K562 (cell line): Measurements from ENCODE around the gene RITA1. TPM values are rescaled to one million over a fixed set of nuclear protein-coding genes. Genes with fewer than 3 reads are reported as not detected.
A peak's percentile ranks its signal among the peaks of the same experiment; 100 is the strongest.

ENCODE experiments used
- CBX2 ChIP-seq: fragments of 200-600 bp; sonication (generic); IDR thresholded peaks from one replicate; pipeline ENCODE4 v1.6.1; 2012; ENCODE audit warnings: mild to moderate bottlenecking, low read length, inconsistent platforms; ENCODE audit not compliant: insufficient read depth, poor library complexity, severe bottlenecking
- CSDE1 ChIP-seq, 2 experiments: fragments of 450-650 bp; IDR thresholded peaks; 2 replicates each; pipeline ENCODE4 v1.6.1; 2016; ENCODE audit warnings: mild to moderate bottlenecking in 1 of 2
- FOXJ3 ChIP-seq: sonication (generic); formaldehyde crosslinking; IDR thresholded peaks from 2 replicates; pipeline ENCODE4 v1.4.0; 2020; ENCODE audit warnings: mild to moderate bottlenecking, missing genetic modification reagents
- GATA2 ChIP-seq: sonication (generic); formaldehyde crosslinking; IDR thresholded peaks from 2 replicates; pipeline ENCODE4 v1.4.0; 2020; ENCODE audit warnings: mild to moderate bottlenecking, missing genetic modification reagents
- JUN ChIP-seq, 2 experiments: sonication (generic) in 1 of 2; formaldehyde crosslinking in 1 of 2; IDR thresholded peaks; 2 replicates each; pipeline versions ENCODE4 v1.6.1 to v1.8.0; 2012 to 2022; ENCODE audit warnings: borderline replicate concordance in 2 of 2, mild to moderate bottlenecking in 2 of 2, improper control_type of control experiment in 1 of 2, low read depth in 1 of 2, low read length in 1 of 2, missing genetic modification reagents in 1 of 2
- KAT7 ChIP-seq: sonication (generic); formaldehyde crosslinking; IDR thresholded peaks from 2 replicates; pipeline ENCODE4 v1.8.0; 2022; ENCODE audit warnings: missing genetic modification reagents, mild to moderate bottlenecking, borderline replicate concordance
- KLF1 ChIP-seq: fragments of 450-650 bp; IDR thresholded peaks from 2 replicates; pipeline ENCODE4 v1.6.1; 2016; ENCODE audit warnings: missing genetic modification characterization, missing compliant biosample characterization
- NELFE ChIP-seq: IDR thresholded peaks from 2 replicates; pipeline ENCODE4 v1.6.1; 2011; ENCODE audit warnings: mild to moderate bottlenecking; ENCODE audit not compliant: insufficient read depth, insufficient read length
- RBM22 ChIP-seq: fragments of 200-400 bp; formaldehyde crosslinking; IDR thresholded peaks from 2 replicates; pipeline ENCODE4 v1.6.1; 2018; ENCODE audit warnings: low read length, low read depth; ENCODE audit not compliant: poor library complexity, severe bottlenecking
- SMARCB1 ChIP-seq: IDR thresholded peaks from 2 replicates; pipeline ENCODE4 v1.6.1; 2011; ENCODE audit warnings: improper control_type of control experiment, low read depth; ENCODE audit not compliant: insufficient read length
- ZNF134 ChIP-seq: fragments of 250-450 bp; sonication (Bioruptor Pico); conservative IDR thresholded peaks from 2 replicates; pipeline ENCODE4 v1.4.0; 2020
- ZNF316 ChIP-seq: fragments of 450-650 bp; IDR thresholded peaks from 2 replicates; pipeline ENCODE4 v1.6.1; 2016
- ZNF408 ChIP-seq: fragments of 250-450 bp; sonication (Bioruptor Pico); IDR thresholded peaks from 2 replicates; pipeline ENCODE4 v1.4.0; 2020; ENCODE audit warnings: low read depth, mild to moderate bottlenecking, moderate library complexity
- ZNF41 ChIP-seq: fragments of 250-450 bp; sonication (Bioruptor Pico); conservative IDR thresholded peaks from 2 replicates; pipeline ENCODE4 v1.4.0; 2020; ENCODE audit warnings: mild to moderate bottlenecking
- polyA plus RNA-seq, 8 experiments: library from polyadenylated mRNA; depleted of rRNA in 4 of 8; stranded (reverse) in 5 of 8; unstranded in 3 of 8; fragments of >200 nt; fragmentation: Nextera tagmentation in 2 of 8; fragmentation: Illumina TruSeq in 1 of 8; extraction: Ambion mirVana in 2 of 8; extraction: Trizol in 1 of 8; gene quantifications; 2 replicates each; pipeline versions ENCODE4 v1.2.1 to v1.2.3, GENCODE V29; 2011 to 2014; ENCODE audit warnings: inconsistent platforms in 1 of 8, missing spikeins in 1 of 8
- total RNA-seq, 7 experiments: library from RNA; depleted of rRNA in 6 of 7; stranded (reverse); fragments of >200 nt in 6 of 7; fragmentation: Illumina TruSeq in 2 of 7; extraction: Trizol in 2 of 7; gene quantifications; 2 replicates each; pipeline versions ENCODE4 v1.2.1 to v1.2.3, GENCODE V29; 2011 to 2021; ENCODE audit warnings: low replicate concordance in 1 of 7
- TF ChIP-seq, protein P1 (sequence below): fragments of 250-450 bp; sonication (Bioruptor Pico); IDR thresholded peaks from 2 replicates; pipeline ENCODE4 v1.5.0; 2020; ENCODE audit warnings: mild to moderate bottlenecking
- TF ChIP-seq, protein P2 (sequence below): sonication (generic); formaldehyde crosslinking; IDR thresholded peaks from 2 replicates; pipeline ENCODE4 v1.8.1; 2023; ENCODE audit warnings: mild to moderate bottlenecking, missing genetic modification reagents, moderate library complexity
- TF ChIP-seq, protein P3 (sequence below), 2 experiments: IDR thresholded peaks; 2 replicates each; pipeline ENCODE4 v1.6.1; 2012; ENCODE audit warnings: improper control_type of control experiment in 2 of 2, low read depth in 2 of 2, low read length in 2 of 2, borderline replicate concordance in 1 of 2
- TF ChIP-seq, protein P4 (sequence below): fragments of 450-650 bp; IDR thresholded peaks from 2 replicates; pipeline ENCODE4 v1.6.1; 2016; ENCODE audit warnings: missing biosample characterization, missing genetic modification characterization
- TF ChIP-seq, protein P5 (sequence below): fragments of 450-650 bp; formaldehyde crosslinking; IDR thresholded peaks from 2 replicates; pipeline ENCODE4 v1.4.0; 2022; ENCODE audit warnings: mild to moderate bottlenecking, moderate library complexity
- TF ChIP-seq, protein P6 (sequence below): fragments of 200-400 bp; formaldehyde crosslinking; IDR thresholded peaks from 2 replicates; pipeline ENCODE4 v1.6.1; 2017; ENCODE audit warnings: mild to moderate bottlenecking, low read depth, low read length, moderate library complexity

RITA1 gene
- total and polyA plus RNA-seq, 9 of the 15 experiments (the other 6 are each of a cell fraction or from before 2014, with no cell fraction given): 2.8 to 40.4 (median 18.0) TPM

DNA sequence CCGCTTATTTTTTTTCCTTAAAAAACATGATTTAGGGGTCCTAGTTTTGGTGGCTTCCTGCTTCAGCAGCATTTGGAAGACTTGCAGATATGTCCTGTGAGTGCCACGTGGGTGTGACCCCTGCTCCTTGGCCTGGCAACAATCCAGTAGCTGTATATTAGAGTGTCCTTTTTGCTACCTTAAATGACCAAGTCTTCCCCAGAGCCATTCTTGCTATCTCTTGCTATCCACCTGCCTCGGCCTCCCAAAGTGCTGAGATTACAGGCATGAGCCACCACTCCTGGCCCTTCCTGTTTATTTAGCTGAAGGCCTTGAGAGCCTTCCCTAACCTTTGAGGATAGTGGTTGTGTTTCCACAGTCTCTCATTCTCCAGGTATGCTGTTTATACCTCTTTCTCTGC, 52.8 kb downstream of the RITA1 start (continued):
- no peak for TF ChIP-seq KAT7 (CRISPR knock-in tag)
- no peak for TF ChIP-seq NELFE
- no peak for TF ChIP-seq ZNF316
- TF ChIP-seq, protein P1, sequence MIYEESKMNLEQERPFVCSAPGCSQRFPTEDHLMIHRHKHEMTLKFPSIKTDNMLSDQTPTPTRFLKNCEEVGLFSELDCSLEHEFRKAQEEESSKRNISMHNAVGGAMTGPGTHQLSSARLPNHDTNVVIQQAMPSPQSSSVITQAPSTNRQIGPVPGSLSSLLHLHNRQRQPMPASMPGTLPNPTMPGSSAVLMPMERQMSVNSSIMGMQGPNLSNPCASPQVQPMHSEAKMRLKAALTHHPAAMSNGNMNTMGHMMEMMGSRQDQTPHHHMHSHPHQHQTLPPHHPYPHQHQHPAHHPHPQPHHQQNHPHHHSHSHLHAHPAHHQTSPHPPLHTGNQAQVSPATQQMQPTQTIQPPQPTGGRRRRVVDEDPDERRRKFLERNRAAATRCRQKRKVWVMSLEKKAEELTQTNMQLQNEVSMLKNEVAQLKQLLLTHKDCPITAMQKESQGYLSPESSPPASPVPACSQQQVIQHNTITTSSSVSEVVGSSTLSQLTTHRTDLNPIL (CRISPR knock-in tag): no peak
- TF ChIP-seq, protein P2, sequence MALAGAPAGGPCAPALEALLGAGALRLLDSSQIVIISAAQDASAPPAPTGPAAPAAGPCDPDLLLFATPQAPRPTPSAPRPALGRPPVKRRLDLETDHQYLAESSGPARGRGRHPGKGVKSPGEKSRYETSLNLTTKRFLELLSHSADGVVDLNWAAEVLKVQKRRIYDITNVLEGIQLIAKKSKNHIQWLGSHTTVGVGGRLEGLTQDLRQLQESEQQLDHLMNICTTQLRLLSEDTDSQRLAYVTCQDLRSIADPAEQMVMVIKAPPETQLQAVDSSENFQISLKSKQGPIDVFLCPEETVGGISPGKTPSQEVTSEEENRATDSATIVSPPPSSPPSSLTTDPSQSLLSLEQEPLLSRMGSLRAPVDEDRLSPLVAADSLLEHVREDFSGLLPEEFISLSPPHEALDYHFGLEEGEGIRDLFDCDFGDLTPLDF: no peak
- TF ChIP-seq FOXJ3 (CRISPR knock-in tag): no peak
- no peak for TF ChIP-seq SMARCB1
- TF ChIP-seq CSDE1 (IDR thresholded peaks at IDR 0.05): no peak
- TF ChIP-seq RBM22: no peak
- no peak for TF ChIP-seq ZNF134 (CRISPR knock-in tag)
- TF ChIP-seq, protein P3, sequence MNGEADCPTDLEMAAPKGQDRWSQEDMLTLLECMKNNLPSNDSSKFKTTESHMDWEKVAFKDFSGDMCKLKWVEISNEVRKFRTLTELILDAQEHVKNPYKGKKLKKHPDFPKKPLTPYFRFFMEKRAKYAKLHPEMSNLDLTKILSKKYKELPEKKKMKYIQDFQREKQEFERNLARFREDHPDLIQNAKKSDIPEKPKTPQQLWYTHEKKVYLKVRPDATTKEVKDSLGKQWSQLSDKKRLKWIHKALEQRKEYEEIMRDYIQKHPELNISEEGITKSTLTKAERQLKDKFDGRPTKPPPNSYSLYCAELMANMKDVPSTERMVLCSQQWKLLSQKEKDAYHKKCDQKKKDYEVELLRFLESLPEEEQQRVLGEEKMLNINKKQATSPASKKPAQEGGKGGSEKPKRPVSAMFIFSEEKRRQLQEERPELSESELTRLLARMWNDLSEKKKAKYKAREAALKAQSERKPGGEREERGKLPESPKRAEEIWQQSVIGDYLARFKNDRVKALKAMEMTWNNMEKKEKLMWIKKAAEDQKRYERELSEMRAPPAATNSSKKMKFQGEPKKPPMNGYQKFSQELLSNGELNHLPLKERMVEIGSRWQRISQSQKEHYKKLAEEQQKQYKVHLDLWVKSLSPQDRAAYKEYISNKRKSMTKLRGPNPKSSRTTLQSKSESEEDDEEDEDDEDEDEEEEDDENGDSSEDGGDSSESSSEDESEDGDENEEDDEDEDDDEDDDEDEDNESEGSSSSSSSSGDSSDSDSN (IDR thresholded peaks at IDR 0.05; ENCODE audit: borderline replicate concordance in 1 of 2, low read depth in 2 of 2, low read length in 2 of 2): no peak
- TF ChIP-seq, protein P4, sequence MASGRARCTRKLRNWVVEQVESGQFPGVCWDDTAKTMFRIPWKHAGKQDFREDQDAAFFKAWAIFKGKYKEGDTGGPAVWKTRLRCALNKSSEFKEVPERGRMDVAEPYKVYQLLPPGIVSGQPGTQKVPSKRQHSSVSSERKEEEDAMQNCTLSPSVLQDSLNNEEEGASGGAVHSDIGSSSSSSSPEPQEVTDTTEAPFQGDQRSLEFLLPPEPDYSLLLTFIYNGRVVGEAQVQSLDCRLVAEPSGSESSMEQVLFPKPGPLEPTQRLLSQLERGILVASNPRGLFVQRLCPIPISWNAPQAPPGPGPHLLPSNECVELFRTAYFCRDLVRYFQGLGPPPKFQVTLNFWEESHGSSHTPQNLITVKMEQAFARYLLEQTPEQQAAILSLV (tag): no peak
- no peak for TF ChIP-seq ZNF408 (CRISPR knock-in tag)
- TF ChIP-seq ZNF41 (CRISPR knock-in tag): no peak
- TF ChIP-seq, protein P5, sequence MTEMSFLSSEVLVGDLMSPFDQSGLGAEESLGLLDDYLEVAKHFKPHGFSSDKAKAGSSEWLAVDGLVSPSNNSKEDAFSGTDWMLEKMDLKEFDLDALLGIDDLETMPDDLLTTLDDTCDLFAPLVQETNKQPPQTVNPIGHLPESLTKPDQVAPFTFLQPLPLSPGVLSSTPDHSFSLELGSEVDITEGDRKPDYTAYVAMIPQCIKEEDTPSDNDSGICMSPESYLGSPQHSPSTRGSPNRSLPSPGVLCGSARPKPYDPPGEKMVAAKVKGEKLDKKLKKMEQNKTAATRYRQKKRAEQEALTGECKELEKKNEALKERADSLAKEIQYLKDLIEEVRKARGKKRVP (CRISPR knock-in tag): no peak
- no peak for TF ChIP-seq CBX2
- TF ChIP-seq, protein P6, sequence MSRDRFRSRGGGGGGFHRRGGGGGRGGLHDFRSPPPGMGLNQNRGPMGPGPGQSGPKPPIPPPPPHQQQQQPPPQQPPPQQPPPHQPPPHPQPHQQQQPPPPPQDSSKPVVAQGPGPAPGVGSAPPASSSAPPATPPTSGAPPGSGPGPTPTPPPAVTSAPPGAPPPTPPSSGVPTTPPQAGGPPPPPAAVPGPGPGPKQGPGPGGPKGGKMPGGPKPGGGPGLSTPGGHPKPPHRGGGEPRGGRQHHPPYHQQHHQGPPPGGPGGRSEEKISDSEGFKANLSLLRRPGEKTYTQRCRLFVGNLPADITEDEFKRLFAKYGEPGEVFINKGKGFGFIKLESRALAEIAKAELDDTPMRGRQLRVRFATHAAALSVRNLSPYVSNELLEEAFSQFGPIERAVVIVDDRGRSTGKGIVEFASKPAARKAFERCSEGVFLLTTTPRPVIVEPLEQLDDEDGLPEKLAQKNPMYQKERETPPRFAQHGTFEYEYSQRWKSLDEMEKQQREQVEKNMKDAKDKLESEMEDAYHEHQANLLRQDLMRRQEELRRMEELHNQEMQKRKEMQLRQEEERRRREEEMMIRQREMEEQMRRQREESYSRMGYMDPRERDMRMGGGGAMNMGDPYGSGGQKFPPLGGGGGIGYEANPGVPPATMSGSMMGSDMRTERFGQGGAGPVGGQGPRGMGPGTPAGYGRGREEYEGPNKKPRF: no peak
- TF ChIP-seq GATA2 (CRISPR knock-in tag): peak; percentile 60
- TF ChIP-seq KLF1 (tag): no peak
- no peak for TF ChIP-seq JUN (IDR thresholded peaks at IDR 0.05; ENCODE audit: borderline replicate concordance, low read depth, low read length)
- TF ChIP-seq JUN (CRISPR knock-in tag; IDR thresholded peaks at IDR 0.05; ENCODE audit: borderline replicate concordance): no peak
